ENCODE data around the gene TM4SF5.

The TM4SF5 gene

GRCh38 chr17:4748686-4749085 lies 23.0 kb upstream of the TM4SF5 start:
- no peak for DNase-seq

- no peak for DNase-seq
Observed at GRCh38 chr17:4750606-4751005, 21.1 kb upstream of the TM4SF5 start.

- DNase-seq: no peak
Observed at GRCh38 chr17:4751932-4752331, 19.8 kb upstream of the TM4SF5 start.

- DNase-seq: no peak
Observed at GRCh38 chr17:4753392-4753791, 18.3 kb upstream of the TM4SF5 start.

GRCh38 chr17:4759776-4760236 lies 11.9 kb upstream of the TM4SF5 start:
- no peak for DNase-seq

- DNase-seq: no peak
Observed at GRCh38 chr17:4764595-4764994, 7.1 kb upstream of the TM4SF5 start.

GRCh38 chr17:4766201-4766600 lies 5.5 kb upstream of the TM4SF5 start:
- no peak for DNase-seq

GRCh38 chr17:4766723-4767122 lies 5.0 kb upstream of the TM4SF5 start:
- no peak for DNase-seq

- no peak for DNase-seq
Observed at GRCh38 chr17:4768298-4768697, 3.4 kb upstream of the TM4SF5 start.

- DNase-seq: no peak
Observed at GRCh38 chr17:4769628-4770027, 2.1 kb upstream of the TM4SF5 start.

- no peak for DNase-seq
Observed at GRCh38 chr17:4772235-4772613, 538 bp downstream of the TM4SF5 start.

- no peak for DNase-seq
Observed at GRCh38 chr17:4777969-4778760, 6.5 kb downstream of the TM4SF5 start.

GRCh38 chr17:4780325-4780955 lies 8.8 kb downstream of the TM4SF5 start:
- no peak for DNase-seq

GRCh38 chr17:4782652-4783051 lies 11.0 kb downstream of the TM4SF5 start:
- DNase-seq: peak; percentile 4

GRCh38 chr17:4785311-4786105 lies 13.8 kb downstream of the TM4SF5 start:
- no peak for DNase-seq

- DNase-seq: no peak
Observed at GRCh38 chr17:4786106-4786511, 14.4 kb downstream of the TM4SF5 start, which contains the start of gene VMO1. TSS of gene VMO1 (minus strand) at chr17:4786364. CDS start at chr17:4786352, 12 bp downstream.

- no peak for DNase-seq
Observed at GRCh38 chr17:4786516-4786915, 14.8 kb downstream of the TM4SF5 start.

- DNase-seq: no peak
Observed at GRCh38 chr17:4788159-4788806, 16.6 kb downstream of the TM4SF5 start.

GRCh38 chr17:4788807-4789700 lies 17.4 kb downstream of the TM4SF5 start, which contains the start of gene GLTPD2:
TSS of gene GLTPD2 (plus strand) at chr17:4788964. CDS start at chr17:4789012, 48 bp downstream.
- peak; percentile 21 for DNase-seq

- DNase-seq: peak; percentile 72
Observed at GRCh38 chr17:4789701-4789950, 17.9 kb downstream of the TM4SF5 start.

- DNase-seq: peak; percentile 86
Observed at GRCh38 chr17:4789951-4790704, 18.4 kb downstream of the TM4SF5 start.

Data from NCI-H510A treated with DMSO at 0.1 percent for 48 hours (cell line).